ENCODE results near the gene MARCHF3.
A peak's percentile ranks its signal among the peaks of the same experiment; 100 is the strongest.
"Not testable (repeated sequence)": the region's sequence is repeated elsewhere in the genome, so short reads cannot be mapped to it uniquely, and the experiment has no call there.

Gene MARCHF3

DNA sequence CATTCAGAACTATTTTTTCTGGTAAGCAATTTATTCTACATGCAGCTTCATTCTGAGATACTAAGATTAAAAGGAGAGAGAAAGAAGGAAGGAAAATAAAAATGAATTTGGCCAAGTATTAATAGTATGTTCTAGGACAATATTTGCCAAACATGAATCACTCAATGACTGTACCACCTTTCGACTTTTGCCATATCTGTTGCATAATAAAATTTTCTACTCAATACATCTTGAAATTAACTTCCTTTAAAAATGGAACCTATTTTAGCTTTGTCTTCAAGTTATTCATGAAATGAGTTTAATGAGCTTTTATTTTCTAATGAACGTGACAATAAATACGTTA lies 111.8 kb downstream of the MARCHF3 start:
- no peak for DNase-seq (ENCODE audit: low read depth, low spot score)

DNA sequence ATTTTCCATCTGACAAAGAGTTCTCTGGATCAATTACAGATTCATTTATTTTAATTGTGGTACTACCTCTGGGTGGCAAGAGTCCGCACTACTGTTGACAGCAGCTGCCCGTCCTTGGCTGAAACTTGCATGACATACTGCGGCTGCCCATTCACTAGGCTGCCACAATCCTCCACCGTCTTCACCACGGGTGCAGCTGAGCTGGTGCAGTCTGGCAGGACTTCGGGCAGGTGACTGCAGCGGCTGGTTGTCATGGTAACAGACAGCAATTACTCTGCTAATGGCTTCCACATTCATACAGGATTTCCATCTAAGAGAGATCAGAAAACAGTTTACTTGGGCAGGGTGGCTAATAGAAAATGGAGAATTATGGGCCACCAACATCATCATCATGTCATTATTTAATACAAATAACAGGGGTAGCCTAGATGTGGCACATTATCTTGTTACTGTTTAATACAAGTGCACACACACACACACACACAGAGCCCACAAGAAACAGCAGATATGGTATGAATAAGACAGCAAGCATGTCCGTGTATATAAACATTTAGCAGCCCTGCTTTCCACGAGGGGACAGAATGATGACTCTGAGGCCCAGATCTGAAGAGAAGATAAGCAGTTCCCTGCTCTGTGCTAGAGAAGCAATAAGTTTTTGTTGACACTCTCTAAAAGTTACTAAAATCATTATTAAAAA lies 112.3 kb downstream of the MARCHF3 start:
- peak; percentile 14 for DNase-seq (ENCODE audit: low read depth, low spot score)

DNA sequence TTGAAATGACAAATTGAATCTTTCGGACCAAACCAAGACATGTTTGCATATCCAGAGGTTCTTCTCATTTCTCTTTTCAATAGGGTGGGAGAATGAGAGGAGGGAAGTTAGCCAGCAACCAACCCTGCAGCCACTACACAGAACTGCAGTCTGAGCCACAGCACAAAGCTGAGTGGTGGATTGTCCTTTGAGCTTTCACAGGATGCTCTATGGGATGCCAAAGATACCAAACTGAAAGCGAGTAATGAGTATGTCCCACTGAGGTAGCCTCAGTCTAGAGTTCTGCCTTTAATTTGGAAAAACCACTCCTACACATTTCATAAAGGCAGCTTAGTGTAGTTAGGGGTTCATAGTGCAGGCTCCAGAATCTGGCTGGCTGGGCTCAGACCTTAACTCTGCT lies 114.9 kb downstream of the MARCHF3 start:
- DNase-seq (ENCODE audit: low read depth, low spot score), result no peak

DNA sequence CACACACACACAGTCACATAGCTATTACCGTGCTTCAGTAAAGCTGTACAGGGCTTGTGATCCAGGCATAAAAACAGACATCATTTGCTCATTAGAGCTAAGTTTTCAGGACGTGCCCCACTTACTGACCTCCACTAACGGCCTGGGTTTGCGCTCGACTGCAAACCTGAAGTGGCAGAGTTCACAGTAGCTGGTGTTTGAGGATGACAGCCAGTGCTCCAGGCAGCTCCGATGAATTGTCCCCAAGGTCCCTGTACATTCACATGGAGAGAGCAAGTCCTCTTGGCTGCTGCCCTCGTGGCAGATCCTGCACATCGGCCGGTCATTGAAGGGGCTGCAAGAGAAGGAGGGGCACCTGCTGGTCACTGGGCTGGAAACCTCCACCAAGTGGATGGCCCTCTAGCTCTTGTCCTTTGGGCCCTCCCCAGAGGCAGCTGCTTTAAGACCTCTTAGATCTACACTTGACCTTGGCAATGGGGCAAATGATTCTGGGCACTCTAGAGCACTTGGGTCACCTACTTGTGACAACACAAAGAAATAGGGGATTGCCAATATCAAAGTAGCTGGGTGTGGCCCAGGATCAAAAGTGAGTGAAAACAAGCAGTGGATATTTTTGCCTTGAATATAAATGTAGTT lies 115.4 kb downstream of the MARCHF3 start:
- DNase-seq (ENCODE audit: low read depth, low spot score), result no peak

DNA sequence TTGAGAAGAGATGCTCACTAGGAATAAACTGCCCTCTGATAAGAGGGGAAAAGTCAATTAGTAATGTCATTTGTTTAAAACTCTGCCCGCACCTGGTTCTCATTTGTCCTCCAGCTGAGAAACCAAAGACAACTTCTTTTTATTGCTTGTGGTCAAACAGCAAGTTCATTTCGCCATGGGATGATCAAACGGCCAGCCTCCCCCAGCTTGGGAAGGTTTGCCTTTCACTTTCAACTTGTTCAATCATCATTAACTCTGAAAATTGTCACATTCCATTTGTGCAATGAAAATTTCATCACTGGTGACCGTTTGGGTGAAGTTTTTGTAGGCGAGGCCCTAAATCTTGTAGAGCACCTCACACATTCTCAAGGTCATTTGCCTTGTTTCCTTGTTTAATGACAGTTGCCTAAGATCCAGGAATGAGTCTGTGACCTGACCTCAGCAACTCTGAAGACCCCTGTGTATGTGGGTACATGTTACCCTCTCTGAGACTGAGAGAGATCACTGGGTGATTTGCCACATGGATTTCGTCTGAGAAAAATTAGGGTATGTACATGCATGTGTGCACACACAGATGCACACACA lies 117.7 kb downstream of the MARCHF3 start:
- DNase-seq (ENCODE audit: low read depth, low spot score), result no peak

DNA sequence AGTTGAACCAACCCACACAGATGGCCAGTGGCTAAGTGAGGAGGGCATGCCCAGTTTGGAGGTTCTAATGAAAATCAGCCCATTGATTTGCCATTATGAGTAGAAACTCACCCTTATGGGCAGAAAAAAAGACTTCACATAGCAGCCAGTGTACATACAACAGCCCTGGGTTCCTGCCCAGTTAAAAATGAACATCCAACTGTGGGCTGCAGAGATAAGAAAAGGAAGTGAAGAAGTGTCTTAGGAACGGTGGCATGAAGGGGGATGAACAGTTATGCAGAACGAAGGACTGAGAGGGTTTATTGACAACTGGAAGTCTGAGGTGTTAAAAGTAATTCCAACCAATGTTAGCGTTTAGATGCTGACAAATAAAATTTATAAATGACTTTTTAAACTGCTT lies 118.4 kb downstream of the MARCHF3 start:
- DNase-seq (ENCODE audit: low read depth, low spot score), result no peak

DNA sequence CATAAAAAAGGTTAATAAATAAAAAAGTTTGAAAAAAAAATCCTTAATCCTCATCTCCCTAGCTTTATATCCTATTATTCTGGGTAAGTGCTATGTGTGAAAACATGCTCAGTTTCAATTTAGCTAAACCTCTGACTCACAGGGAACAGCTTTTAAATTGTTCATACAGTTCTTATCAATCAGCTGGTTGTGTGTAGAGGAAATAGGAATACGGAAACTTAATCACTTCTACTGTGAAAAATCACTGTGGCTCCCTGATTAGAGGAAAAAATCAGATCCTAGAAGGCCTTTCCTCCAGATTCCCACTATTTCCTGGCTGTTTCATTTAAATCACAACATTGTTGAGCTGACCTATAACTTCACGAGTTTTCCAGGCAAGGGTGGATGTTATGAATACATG lies 120.5 kb downstream of the MARCHF3 start:
- no peak for DNase-seq (ENCODE audit: low read depth, low spot score)

DNA sequence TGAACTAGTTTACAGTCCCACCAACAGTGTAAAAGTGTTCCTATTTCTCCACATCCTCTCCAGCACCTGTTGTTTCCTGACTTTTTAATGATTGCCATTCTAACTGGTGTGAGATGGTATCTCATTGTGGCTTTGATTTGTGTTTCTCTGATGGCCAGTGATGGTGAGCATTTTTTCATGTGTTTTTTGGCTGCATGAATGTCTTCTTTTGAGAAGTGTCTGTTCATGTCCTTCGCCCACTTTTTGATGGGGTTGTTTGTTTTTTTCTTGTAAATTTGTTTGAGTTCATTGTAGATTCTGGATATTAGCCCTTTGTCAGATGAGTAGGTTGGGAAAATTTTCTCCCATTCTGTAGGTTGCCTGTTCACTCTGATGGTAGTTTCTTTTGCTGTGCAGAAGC lies 126.0 kb downstream of the MARCHF3 start:
- DNase-seq (ENCODE audit: low read depth, low spot score), result not testable (repeated sequence)

DNA sequence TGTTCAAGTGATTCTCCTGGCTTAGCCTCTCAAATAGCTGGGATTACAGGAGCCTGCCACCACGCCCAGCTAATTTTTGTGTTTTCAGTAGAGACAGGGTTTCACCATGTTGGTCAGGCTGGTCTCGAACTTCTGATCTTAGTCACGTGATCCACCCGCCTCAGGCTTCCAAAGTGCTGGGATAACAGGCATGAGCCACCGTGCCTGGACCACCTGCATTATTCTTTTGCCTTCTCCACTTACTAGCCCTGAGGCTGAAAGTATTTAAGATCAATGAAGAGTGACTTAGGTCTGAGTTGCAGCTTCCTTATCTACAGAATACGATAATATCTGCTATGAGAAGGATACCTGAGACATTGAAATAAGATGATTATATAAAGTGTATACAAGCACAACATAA lies 129.6 kb downstream of the MARCHF3 start:
- no peak for DNase-seq (ENCODE audit: low read depth, low spot score)

DNA sequence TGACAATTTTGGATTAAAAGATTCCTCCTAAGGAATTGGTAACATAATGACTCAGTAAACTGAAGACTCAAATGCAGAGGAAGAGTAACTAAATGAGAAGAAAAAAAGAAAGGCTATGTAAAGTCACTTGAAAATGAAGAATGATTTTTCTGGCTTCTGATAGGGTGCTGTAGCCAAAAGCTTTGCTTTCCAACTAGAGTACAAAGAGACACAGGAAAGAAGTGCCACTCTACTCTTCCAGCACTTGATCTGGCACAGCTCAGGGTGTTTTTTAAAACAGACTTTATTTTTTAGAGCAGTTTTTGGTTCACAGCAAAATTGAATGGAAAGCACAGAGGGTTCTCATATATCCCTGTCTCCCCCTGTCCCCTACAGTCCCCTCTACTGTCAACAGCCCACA lies 130.9 kb downstream of the MARCHF3 start:
- no peak for DNase-seq (ENCODE audit: low read depth, low spot score)

DNA sequence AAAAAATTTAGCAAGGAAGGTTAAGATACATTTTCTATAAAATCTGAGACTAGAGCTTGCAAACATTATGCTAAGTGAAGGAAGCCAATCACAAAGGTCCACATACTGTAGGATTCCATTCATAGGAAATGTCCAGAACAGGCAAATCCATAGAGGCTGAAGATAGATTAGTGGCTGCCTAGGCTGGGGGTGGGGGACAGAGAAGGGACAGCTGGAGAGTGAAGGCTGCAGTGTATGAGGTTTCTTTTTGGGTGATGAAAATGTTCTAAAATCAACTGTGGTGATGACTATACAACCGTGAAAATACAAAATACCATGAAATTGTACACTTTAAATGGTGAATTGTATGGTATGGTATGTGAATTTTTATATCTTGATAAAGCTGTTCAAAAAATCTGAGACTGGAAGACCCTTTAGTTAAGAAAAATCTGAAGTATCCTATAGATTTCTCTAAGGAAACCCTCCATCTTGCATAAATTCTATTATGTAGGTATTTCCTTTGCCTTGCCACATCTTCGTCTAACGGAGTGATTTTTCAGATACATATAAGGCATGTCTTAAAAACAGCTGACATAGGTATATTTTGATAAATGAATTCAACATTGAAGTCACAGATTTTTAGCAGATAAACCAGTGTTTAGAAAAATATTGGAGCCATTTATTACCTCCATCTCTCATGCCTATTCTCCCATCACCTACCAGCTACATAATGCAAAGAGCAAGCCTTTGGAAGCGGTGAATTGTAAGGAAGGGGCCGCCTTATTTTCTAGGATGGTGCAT lies 132.3 kb downstream of the MARCHF3 start:
- no peak for DNase-seq (ENCODE audit: low read depth, low spot score)

DNA sequence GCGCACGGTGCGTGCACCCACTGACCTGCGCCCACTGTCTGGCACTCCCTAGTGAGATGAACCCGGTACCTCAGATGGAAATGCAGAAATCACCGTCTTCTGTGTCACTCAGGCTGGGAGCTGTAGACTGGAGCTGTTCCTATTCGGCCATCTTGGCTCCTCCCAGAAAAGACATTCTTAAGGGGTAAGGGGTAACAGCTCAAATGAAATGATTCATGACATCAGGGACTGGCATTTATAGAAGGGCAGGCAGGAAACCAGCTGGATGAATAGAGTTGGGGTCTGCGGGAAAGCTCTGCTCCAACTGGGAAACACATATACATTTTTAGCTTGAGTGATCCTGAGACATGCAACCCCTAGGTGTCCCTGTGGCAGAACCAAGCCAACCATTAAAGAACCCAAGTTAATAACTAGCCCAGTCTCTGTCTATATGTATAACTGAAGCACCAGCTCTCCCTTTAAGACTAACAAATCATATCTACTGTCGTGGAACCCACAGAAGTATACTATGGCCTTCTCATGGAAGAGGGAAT lies 134.1 kb downstream of the MARCHF3 start:
- peak; percentile 51 for DNase-seq (ENCODE audit: low read depth, low spot score)

DNA sequence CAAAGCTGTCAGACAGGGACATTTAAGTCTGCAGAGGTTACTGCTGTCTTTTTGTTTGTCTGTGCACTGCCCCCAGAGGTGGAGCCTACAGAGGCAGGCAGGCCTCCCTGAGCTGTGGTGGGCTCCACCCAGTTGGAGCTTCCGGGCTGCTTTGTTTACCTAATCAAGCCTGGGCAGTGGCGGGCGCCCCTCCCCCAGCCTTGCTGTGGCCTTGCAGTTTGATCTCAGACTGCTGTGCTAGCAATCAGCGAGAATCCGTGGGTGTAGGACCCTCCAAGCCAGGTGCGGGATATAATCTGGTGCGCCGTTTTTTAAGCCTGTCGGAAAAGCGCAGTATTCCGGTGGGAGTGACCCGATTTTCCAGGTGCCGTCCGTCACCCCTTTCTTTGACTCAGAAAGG lies 134.6 kb downstream of the MARCHF3 start:
- DNase-seq (ENCODE audit: low read depth, low spot score), result peak; percentile 53

DNA sequence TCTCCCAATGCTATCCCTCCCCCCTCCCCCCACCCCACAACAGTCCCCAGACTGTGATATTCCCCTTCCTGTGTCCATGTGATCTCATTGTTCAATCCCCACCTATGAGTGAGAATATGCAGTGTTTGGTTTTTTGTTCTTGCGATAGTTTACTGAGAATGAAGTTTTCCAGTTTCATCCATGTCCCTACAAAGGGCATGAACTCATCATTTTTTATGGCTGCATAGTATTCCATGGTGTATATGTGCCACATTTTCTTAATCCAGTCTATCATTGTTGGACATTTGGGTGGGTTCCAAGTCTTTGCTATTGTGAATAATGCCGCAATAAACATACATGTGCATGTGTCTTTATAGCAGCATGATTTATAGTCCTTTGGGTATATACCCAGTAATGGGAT lies 139.9 kb downstream of the MARCHF3 start:
- DNase-seq (ENCODE audit: low read depth, low spot score), result not testable (repeated sequence)

DNA sequence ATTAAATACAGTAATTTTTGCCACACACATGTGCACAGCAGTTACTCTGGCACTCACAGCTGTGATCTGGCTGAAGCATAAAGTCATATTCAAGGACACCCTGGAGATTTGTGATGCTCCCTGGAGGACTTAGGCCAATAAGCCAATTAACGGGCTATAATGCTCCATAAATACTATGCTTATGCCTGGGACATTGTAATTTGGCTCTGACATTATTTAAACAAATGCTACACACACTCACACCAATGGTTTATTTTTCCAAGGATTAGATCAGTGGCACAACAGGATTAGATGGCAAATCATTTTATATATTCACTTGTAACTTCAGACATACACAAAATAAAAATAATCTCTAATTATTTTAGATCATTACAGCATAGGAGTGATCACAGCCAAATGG lies 142.2 kb downstream of the MARCHF3 start:
- DNase-seq (ENCODE audit: low read depth, low spot score), result no peak

DNA sequence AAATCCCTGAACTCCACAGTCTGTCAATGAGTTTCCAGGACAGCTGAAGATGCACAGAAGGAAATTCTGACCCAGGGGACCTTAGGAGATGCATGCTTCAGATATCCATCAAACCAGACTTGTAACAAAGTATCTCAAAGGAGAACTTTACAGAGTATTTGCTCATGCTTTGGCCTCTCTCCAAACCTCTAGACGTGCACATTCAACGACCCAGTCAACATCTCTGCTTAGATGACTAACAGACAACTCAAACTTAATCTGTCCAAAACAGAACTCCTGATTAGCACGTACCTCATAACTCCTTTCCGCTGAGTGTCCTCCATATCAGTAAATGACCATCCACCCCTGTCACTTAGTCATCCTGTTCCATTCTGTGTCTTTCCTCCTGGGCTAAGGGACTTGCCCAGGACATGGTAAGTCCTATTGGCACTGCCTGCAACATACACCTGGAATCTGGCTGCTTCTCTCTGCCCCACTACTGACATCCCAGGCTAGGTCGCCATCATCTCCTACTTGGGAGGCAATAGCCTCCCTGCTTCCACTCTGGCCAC lies 146.0 kb downstream of the MARCHF3 start:
- DNase-seq (ENCODE audit: low read depth, low spot score), result no peak

DNA sequence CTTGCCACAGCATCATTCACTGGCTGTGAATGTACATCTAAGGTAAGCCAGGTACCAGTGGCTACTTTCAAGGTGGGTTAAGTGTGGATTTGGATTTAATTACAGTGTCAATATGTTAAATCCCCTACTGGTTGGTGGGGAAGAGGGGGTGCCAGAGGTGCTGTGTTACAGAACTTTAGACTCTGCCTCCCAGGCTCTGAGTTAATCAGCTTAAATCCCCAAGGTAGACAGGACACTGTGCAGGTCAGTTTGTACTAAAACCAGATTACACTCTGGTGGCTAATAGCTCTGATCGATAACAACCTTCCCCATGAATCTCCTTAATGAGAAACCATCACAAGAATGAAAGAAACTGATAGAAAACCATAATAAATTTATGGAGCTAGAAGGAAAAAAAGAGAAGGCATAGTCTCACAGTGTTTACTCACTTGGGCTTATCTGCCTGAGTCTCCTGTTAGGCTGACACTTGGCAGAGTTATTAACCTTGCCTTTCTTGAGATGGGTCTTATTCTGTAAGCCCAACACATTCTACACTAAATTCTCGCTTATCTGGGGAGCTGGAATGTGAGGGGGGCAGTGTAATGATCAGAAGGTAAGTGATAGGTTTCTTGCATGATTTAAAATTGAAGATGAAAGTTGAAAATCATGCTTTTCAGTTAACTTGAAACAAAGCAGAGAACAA lies 146.7 kb downstream of the MARCHF3 start:
- no peak for DNase-seq (ENCODE audit: low read depth, low spot score)

DNA sequence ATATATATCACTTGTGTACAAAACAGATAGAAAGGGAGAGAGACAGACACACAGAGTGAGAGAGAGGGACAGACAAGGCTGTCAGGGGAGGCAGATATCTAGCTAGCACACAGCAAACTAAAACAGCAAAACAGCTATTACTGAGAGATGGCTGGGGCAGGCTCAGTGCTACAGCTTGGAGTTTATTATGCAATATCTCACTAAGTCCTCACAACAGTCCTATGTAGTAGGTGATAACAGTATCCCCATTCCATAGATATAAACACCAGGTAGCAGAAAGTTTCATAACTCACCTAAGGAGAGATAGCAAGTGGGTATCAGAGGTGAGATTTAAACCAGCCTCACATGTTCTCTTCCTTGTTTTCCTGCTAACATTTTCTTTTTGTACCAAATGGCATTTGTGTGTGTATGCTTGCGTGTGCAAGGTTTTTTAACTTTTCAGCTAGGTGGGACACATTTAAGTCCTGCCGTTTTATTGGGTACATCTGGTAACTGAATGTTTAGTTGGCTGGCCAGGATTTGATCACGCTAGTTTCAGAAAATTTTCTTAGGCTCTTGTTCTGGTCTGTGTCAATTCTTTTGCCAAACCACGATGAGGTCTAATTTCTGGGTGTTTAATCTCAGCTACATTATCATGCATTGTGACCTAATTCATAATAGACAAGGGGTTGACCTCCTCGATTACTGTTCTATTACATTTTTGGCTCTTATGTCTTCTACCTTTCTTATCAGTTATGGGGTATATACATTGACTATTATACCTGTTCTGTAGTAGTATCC lies 148.3 kb downstream of the MARCHF3 start:
- no peak for DNase-seq (ENCODE audit: low read depth, low spot score)

DNA sequence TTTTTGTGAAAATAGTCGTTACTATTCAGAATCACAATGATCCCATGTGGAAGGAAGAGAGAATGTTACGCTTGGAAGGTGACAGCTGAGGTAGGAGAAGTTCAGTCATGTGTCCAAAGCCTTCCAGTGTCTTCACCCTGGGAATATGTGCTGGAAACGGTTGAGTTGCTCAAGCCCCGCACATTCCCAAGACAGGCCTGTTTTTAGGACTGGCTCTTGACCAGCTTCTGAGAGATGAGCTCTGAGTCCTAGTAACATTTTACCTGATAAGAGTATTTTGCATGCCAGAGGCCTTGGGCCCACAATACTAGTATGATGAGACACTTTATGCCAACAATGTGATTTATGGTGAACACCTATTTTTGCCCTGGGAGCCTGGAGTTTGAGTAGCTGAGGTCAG lies 151.7 kb downstream of the MARCHF3 start:
- no peak for DNase-seq (ENCODE audit: low read depth, low spot score)

DNA sequence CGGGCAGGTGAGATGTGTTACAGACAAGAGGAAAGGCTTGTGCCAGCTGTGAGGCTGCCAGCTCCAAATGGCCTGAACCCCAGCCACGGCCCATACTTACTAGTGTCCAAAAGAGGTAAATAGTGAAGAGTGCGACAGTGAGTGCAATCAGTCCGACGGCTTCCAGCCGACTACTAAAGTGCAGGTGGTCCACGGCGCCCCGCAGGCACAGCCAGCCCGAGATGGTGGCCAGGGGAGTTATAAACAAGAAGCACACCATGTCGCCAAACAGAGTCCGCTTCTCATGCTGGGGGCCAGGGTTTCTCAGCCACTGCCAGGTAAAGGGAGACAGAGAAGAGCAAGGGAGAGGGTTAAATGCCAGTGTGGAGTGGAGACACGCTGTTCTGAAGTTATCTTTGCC lies 152.3 kb downstream of the MARCHF3 start:
- no peak for DNase-seq (ENCODE audit: low read depth, low spot score)

DNA sequence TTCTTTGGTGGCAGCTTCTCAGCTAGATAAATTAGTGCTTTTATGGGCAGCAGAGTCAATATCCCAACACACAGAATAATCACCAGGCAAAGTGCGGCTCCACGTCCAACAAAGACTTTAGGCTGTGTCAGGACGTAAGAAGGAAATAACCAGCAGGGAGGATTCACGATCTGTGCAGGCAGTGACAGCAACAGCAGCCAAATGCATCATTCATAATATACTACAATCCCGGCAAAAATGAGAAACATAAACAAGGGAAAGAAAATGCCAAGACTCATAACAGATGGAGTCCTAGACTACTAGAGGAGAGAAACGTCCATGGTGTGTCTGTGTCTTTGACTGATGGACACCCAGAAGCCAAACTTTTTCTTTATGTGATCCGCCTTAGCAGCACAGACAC lies 152.8 kb downstream of the MARCHF3 start:
- no peak for DNase-seq (ENCODE audit: low read depth, low spot score)
